ENCODE data around the gene VAPA.

VAPA gene

DNA sequence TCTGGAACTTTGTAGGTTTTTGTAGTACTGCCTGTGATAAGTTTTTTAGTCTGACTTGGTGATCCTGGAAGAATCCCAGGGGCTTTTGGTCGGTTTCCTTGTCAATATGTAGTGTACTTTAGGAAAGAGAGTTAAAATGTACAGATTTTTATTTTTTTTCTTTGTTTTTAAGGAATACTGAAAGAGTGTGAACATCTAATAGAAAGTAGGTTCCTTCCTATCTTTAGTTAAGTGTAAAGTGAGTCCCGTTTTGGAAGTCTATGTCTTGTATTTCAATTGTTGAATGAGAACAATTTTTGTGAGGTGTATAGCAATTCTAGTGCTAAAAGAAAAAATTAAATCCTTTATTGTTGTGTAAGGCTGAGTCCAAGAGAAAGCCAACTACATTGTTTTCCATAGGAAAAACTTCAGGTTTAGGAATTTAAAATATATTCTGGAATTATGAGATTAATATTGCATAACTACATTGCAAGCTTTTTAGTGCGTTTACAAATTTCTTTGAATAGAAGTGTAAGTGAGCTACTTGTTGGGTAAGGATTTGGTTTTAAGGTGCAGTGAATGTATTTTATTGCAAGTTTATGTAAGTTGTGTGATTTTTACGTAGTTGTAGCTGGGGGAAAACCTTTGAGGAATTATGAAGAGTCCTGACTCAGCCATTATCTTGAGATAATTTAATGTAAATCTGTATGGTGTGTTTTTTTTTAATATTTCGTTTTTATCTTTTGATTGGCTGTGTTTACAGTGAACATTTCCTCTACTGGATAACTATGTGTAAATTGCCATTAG is 1.7 kb downstream of the VAPA start:
- no peak for DNase-seq

- no peak for DNase-seq
Measured at GRCh38 chr18:9916077-9916639, 2.3 kb downstream of the VAPA start.

GRCh38 chr18:9916808-9917207 is 3.0 kb downstream of the VAPA start:
- DNase-seq: no peak

DNA sequence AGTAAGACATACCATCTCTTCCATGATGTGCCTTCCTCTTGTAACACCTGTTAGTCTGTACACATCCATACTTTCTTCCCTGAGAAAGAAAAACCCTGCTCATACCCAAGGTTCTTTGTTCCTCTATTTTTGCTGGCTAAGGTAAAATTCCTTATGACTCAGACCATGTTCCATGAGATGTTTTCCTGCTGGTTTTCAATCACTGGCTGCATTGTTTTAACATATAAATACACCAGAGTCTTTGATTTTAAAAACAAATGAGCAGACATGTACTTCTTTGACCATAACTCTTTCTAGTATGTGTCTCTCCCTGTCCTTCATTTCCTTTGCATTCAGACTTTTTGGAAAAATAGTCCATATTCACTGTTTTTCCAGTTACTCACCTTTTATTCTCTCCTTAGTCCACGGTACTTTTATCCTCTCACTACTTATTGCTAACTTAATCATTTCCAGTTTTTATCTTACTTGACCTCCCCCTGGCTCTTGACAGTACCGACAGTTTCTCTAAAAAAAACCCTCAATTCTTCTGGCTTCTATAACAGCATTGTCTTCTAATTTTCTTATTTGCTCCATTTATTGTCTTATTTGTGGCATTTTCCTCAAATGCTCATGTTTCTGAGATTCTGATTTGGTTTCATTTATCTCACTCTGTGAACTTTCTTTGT is 4.3 kb downstream of the VAPA start:
- no peak for DNase-seq

GRCh38 chr18:9919564-9920232 is 5.9 kb downstream of the VAPA start:
- DNase-seq: no peak

DNA sequence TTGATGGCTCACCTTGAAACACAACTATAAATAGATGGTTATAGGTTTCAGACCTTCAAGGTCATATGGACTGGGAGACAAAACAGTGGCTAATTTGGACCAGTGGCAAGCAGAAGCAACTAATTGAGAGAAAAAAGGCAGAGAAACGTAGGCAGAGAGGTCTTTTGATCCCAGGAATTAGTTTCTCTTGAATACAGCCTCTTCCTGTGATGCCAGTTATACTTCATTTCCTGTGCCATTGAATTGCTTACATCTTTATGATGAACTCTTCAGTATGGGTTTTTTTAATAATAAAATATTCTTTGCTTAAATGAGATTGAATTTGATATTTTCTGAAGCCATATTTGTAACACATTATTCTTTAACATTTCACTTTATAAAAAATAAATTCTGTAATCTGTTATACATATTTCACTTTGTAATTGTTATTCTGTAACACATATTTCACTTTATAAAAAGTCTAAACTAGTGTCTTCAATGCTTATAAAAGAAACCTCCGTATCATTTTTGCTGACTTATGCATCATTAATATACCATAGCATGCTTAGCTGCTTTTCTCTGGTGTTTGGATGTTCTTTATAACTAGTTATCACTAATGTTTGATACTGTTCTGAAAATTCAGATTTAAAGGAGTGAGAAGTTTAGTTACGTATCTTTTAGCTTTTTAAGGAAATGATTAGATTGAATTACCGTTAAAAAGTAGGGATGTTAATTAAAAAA is 8.9 kb downstream of the VAPA start:
- no peak for DNase-seq

GRCh38 chr18:9924371-9924943 is 10.6 kb downstream of the VAPA start:
- DNase-seq: no peak

- DNase-seq: no peak
Measured at GRCh38 chr18:9925369-9925768, 11.6 kb downstream of the VAPA start.

DNA sequence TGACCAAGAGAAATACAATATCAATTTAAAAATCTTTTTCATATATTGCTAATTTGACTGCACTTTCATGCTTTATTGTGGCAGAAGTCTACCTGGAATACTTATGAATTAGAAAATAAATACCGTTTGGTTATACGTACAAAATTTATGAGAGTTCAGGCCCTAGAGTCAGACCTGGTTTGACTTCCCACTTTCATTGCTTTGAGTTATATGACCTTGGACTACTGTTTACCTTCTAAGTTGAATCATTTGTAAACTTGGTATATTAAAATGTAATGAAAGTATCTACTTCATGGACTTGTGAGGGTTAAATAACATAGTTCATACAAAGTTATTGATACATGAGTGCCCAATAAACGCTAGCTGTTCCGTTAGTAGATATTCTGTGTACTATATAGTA is 12.0 kb downstream of the VAPA start:
- no peak for DNase-seq

- DNase-seq: no peak
Measured at GRCh38 chr18:9926223-9926894, 12.5 kb downstream of the VAPA start.

DNA sequence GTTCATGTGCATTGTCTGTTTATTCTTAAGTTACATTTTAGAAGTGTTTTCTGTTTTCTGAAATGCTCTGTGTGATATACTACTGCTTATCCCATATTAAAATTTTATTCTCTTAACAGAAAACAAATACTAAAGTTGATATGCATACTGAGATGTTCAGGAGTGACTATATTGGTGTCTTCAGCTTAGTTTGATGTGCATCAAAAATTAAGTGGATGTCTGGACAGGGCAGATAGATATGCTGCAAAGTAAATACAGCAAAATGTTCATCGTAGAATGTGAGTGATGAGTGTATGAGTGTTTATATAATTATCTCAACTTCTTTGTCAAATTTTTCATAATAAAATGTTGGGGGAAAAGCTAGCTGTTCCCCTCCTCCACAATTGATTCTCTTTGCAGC is 13.2 kb downstream of the VAPA start:
- no peak for DNase-seq

GRCh38 chr18:9927392-9928063 is 13.7 kb downstream of the VAPA start:
- no peak for DNase-seq

DNA sequence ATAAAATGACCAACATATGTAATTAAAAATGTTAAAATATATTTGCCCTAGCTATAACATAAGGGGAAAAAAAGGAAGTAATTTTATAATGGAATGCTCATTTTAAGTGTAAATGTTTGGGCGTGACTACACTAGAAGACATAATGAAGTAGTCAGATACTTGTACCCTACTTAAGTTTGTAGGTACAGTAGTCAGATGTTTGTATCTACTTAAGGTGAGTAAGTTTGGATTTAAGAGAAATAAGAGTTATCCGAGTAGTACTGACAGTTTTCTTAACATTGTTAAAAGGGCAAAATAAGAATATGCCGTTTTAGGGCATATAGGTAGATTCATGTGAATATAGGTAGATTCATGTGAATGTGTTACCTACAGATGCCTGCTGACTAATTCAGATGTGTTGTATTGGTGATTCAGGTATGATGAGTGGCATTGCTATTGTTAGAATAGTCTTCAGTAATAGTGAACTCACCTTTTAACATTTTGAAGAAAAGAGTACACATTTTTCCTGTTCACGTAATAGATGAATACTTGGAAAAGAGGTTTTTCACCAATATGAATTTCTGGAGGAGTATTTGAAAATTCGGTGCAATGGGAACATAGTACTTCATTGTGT is 14.9 kb downstream of the VAPA start:
- no peak for DNase-seq

- DNase-seq: no peak
Measured at GRCh38 chr18:9930299-9930884, 16.6 kb downstream of the VAPA start.

GRCh38 chr18:9931146-9931545 is 17.3 kb downstream of the VAPA start:
- no peak for DNase-seq

GRCh38 chr18:9931678-9932077 is 17.9 kb downstream of the VAPA start:
- DNase-seq: no peak

GRCh38 chr18:9933865-9934264 is 20.0 kb downstream of the VAPA start:
- DNase-seq: no peak

GRCh38 chr18:9934274-9934673 is 20.5 kb downstream of the VAPA start:
- DNase-seq: no peak

GRCh38 chr18:9941103-9941502 is 27.3 kb downstream of the VAPA start:
- no peak for DNase-seq

GRCh38 chr18:9941660-9942059 is 27.8 kb downstream of the VAPA start:
- DNase-seq: no peak

GRCh38 chr18:9943311-9943710 is 29.5 kb downstream of the VAPA start:
- DNase-seq: no peak

All from CD4-positive, alpha-beta T cell treated with Interleukin-1 beta for 1 hour (primary cell).